GM18505 (cell line): Measurements from ENCODE around the gene PIGQ.
A peak's percentile ranks its signal among the peaks of the same experiment; 100 is the strongest.

Experiments used
- ATAC-seq: cut with Tn5 transposase; IDR thresholded peaks from one replicate; pipeline ENCODE4 v1.9.1; 2021; ENCODE audit not compliant: unreplicated experiment
- POLR2A ChIP-seq: IDR thresholded peaks from 4 replicates; pipeline ENCODE4 v1.6.1; 2011; ENCODE audit warnings: borderline replicate concordance; ENCODE audit not compliant: insufficient read depth, insufficient read length; ENCODE audit errors: extremely low read depth

PIGQ gene

GRCh38 chr16:586047-586644 lies 16.4 kb downstream of the PIGQ start:
- no peak for ATAC-seq
- no peak for TF ChIP-seq POLR2A

GRCh38 chr16:586645-587590 lies 17.1 kb downstream of the PIGQ start:
- no peak for ATAC-seq

DNA sequence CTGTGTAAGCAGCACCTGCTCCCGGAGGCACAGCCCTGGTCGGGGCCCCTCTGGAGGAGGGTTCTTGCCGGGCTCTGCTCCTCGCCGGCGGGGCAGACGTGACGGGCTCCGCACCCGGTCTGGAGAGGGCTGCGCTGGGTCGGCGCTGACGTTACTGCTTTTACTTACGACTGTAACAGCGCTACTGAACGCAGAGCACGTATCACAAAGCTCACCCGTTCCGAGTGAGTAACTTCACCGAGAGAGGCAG lies 18.8 kb downstream of the PIGQ start:
- no peak for TF ChIP-seq POLR2A
- peak; percentile 1 for ATAC-seq

More at GRCh38 chr16:586645-587590, 17.1 kb downstream of the PIGQ start:
- no peak for TF ChIP-seq POLR2A

GRCh38 chr16:588889-589657 lies 19.3 kb downstream of the PIGQ start:
- ATAC-seq = peak; percentile 68
- peak; percentile 83 for TF ChIP-seq POLR2A

DNA sequence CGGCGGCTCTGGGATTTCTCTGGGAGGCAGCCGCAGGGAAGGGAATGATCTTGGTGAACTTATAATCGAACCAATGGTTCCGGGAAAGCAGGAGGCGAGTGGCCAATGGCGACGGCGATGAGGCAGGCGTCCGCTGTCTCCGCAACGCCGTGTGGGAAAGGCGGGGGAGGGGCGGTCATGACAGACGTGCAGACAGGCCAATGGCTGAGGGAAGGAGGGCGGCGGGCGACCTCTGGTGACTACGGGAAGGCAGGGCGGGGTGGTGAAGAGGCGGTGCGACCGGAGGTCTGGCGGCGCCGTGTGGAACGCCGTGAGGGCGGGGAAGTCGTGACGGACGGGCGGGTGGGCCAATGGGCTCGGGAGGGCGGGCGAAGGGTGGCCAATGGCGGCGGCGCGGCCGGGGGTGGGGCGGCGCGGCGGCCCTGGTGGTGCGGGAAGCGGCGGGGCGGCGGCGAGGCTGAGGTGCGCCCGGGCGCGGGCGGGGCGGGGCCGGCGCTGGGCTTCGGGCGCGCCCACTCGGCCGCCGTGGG lies 20.0 kb downstream of the PIGQ start, which contains the start of gene RAB40C:
Gene RAB40C (plus strand): TSS at position 409 of the 530 bp plus-strand sequence. CDS start 226 bp downstream, outside the sequence.
- no peak for TF ChIP-seq POLR2A
- peak; percentile 71 for ATAC-seq

GRCh38 chr16:590188-590814 lies 20.5 kb downstream of the PIGQ start:
- no peak for TF ChIP-seq POLR2A
- peak; percentile 2 for ATAC-seq

DNA sequence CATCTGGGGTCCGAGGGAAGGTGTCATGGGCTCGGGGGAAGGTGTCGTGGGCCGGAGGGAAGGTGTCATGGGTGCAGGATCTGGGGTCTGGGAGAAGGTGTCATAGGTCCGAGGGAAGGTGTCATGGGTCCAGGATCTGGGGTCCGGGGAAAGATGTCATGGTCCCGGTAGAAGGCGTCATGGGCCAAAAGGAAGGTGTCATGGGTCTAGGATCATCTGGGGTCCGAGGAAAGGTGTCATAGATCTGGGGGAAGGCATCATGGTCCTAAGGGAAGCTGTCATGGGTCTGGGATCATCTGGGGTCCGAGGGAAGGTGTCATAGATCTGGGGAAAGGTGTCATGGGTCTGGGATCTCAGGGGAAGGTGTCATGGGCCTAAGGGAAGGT lies 21.0 kb downstream of the PIGQ start:
- no peak for TF ChIP-seq POLR2A
- no peak for ATAC-seq

DNA sequence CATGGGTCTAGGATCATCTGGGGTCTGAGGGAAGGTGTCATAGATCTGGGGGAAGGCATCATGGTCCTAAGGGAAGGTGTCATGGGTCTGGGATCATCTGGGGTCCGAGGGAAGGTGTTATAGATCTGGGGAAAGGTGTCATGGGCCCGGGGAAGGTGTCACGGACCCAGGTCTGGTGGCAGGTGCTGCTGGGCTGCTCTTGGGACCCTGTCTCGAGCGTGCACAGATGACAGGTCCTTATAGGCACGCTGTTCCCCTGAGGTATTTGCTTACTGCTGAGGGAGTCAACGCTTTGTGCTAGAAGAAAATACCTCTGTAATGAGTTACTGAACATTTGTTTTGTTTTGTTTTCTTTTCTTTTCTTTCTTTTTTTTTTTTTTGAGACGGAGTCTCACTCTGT lies 21.5 kb downstream of the PIGQ start:
- no peak for ATAC-seq
- TF ChIP-seq POLR2A = no peak

DNA sequence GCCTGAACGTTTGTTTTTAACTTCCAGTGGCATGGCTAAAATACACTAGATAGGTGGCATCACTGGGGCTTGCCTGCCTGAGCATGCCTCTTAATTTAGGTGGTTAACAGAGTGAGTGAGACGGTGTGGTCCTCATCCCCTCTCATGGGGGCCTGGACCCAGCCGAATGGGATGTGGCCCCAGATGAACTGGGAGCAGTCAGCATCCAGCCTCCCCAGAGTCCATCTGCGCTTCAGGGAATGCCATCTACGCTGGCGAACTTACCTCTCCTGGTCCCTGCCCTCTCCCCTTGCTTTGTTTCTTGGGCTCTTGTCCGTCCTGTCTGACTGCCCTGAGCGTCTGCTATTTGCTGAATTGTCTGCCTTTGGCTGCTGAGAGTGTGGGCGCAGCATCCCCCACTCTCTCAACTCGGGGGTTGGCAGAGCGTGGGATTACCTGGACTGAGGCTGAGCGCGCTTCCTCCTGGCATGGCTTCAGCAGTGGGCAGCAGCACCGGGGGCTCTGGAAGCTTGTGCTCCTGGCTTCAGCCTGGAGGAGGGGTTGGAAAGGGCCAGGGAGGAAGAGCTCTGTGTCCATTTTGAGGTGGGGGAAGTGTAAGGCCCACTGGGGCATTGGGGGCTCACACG lies 22.2 kb downstream of the PIGQ start:
- no peak for ATAC-seq
- TF ChIP-seq POLR2A = no peak

GRCh38 chr16:592518-593306 lies 22.9 kb downstream of the PIGQ start:
- no peak for TF ChIP-seq POLR2A
- no peak for ATAC-seq

DNA sequence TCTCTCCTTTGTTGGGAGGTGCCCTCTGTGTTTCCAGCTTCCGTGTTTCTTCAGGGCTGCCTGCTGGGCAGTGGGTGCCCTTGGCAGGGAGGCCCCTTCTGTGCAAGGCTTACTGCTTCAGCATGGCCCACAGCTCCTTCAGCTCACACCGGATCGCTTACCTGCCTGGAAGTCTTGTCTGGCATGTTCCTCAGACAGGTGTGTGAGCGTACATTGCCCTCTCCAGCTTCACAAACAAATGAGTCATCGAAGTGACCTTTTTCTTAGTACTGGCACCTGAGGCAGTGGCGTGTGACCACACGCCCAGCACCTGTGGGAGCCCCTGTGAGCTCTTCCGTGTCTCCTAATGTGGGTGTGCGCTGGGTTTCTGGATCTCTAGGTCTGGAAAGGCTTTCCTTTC lies 23.6 kb downstream of the PIGQ start:
- no peak for ATAC-seq
- TF ChIP-seq POLR2A = no peak

- no peak for TF ChIP-seq POLR2A
Measured at GRCh38 chr16:593807-594206, 24.0 kb downstream of the PIGQ start.

More at GRCh38 chr16:593807-594206, 24.0 kb downstream of the PIGQ start:
- no peak for ATAC-seq
